ENCODE measurements around the gene FOLR2. TPM values are rescaled to one million over a fixed set of nuclear protein-coding genes. Genes with fewer than 3 reads are reported as not detected.

Gene FOLR2
- total RNA-seq, 2 experiments from 2014 or later, result not detected

- Mint-ChIP-seq H3K9me3 (no peaks in the 10 kb centered on the region), H3K4me1 (ENCODE audit: low read depth) (peaks cover 21% of the 10 kb centered on the region), H3K27ac (no peak overlapping the region), H3K4me3 (no peak overlapping the region), H3K27me3 (peaks cover 44% of the 10 kb centered on the region), H3K36me3 (peaks cover 12% of the 10 kb centered on the region)
- DNase-seq, result no peak
- ChIA-PET CTCF (interaction anchor here (2.3 kb wide), 1 partner anchor 175 kb away, joined by 9 read pairs; no protein-coding TSS in a partner anchor), POLR2A (no interaction called here)
- intact Hi-C loops (cut with micrococcal nuclease), result no loop called here
Observed at GRCh38 chr11:72239849-72240460, 23.4 kb downstream of the FOLR2 start.

- Mint-ChIP-seq H3K27me3 (peaks cover 44% of the 10 kb centered on the region), H3K9me3 (no peaks in the 10 kb centered on the region), H3K4me1 (ENCODE audit: low read depth) (peaks cover 21% of the 10 kb centered on the region), H3K27ac (no peak overlapping the region), H3K36me3 (peaks cover 12% of the 10 kb centered on the region), H3K4me3 (no peak overlapping the region)
- POLR2A ChIA-PET, result no interaction called here
- CTCF ChIA-PET, result interaction anchor here (1.0 to 2.3 kb wide), 4 partner anchors 174 to 403 kb away, joined by 3 to 9 read pairs (median 4); no protein-coding TSS in a partner anchor
- no peak for DNase-seq
- intact Hi-C loops (cut with micrococcal nuclease), result no loop called here
Observed at GRCh38 chr11:72240461-72241290, 24.1 kb downstream of the FOLR2 start.

- ChIA-PET POLR2A (no interaction called here), CTCF (interaction anchor here (1.0 to 2.3 kb wide), 4 partner anchors 173 to 402 kb away, joined by 3 to 9 read pairs (median 4); no protein-coding TSS in a partner anchor)
- H3K27me3 Mint-ChIP-seq, result peaks cover 44% of the 10 kb centered on the region
- H3K9me3 Mint-ChIP-seq, result no peaks in the 10 kb centered on the region
- no peak for DNase-seq
- intact Hi-C loops (cut with micrococcal nuclease), result no loop called here
- no peak overlapping the region for H3K4me3 Mint-ChIP-seq
- peaks cover 21% of the 10 kb centered on the region for H3K4me1 Mint-ChIP-seq (ENCODE audit: low read depth)
- peaks cover 12% of the 10 kb centered on the region for H3K36me3 Mint-ChIP-seq
- no peak overlapping the region for H3K27ac Mint-ChIP-seq
Observed at GRCh38 chr11:72241291-72241781, 24.7 kb downstream of the FOLR2 start.

GRCh38 chr11:72242141-72242540, 25.5 kb downstream of the FOLR2 start:
- no peak overlapping the region for H3K4me3 Mint-ChIP-seq
- intact Hi-C loops (cut with micrococcal nuclease), result no loop called here
- ChIA-PET POLR2A (no interaction called here), CTCF (interaction anchor here (2.3 kb wide), 1 partner anchor 173 kb away, joined by 9 read pairs; no protein-coding TSS in a partner anchor)
- no peak overlapping the region for H3K27ac Mint-ChIP-seq
- H3K4me1 Mint-ChIP-seq (ENCODE audit: low read depth), result peaks cover 21% of the 10 kb centered on the region
- peaks cover 44% of the 10 kb centered on the region for H3K27me3 Mint-ChIP-seq
- no peak for DNase-seq
- H3K36me3 Mint-ChIP-seq, result peaks cover 7% of the 10 kb centered on the region
- H3K9me3 Mint-ChIP-seq, result no peaks in the 10 kb centered on the region

GRCh38 chr11:72243173-72244059, 26.8 kb downstream of the FOLR2 start:
- Mint-ChIP-seq H3K27me3 (peaks cover 45% of the 10 kb centered on the region), H3K4me3 (no peak overlapping the region)
- CTCF ChIA-PET, result interaction anchor here (1.3 kb wide), 1 partner anchor 188 kb away, joined by 3 read pairs; no protein-coding TSS in a partner anchor

GRCh38 chr11:72244060-72244360, 27.4 kb downstream of the FOLR2 start, which contains the start of gene PHOX2A:
TSS of gene PHOX2A (minus strand) at chr11:72244176. CDS start at chr11:72244004, 172 bp downstream.
- peaks cover 21% of the 10 kb centered on the region for H3K4me1 Mint-ChIP-seq (ENCODE audit: low read depth)
- peaks cover 2% of the 10 kb centered on the region for H3K36me3 Mint-ChIP-seq
- intact Hi-C loops (cut with micrococcal nuclease), result no loop called here
- H3K9me3 Mint-ChIP-seq, result no peaks in the 10 kb centered on the region
- peaks cover 44% of the 10 kb centered on the region for H3K27me3 Mint-ChIP-seq
- H3K4me3 Mint-ChIP-seq, result no peak within 1 kb of the TSS
- ChIA-PET POLR2A (no interaction called here), CTCF (interaction anchor here (1.3 kb wide), 1 partner anchor 187 kb away, joined by 3 read pairs; no protein-coding TSS in a partner anchor)
- no peak for DNase-seq
- H3K27ac Mint-ChIP-seq, result no peak within 1 kb of the TSS

More at GRCh38 chr11:72243173-72244059, 26.8 kb downstream of the FOLR2 start:
- Mint-ChIP-seq H3K27ac (no peak overlapping the region), H3K4me1 (ENCODE audit: low read depth) (peaks cover 21% of the 10 kb centered on the region), H3K36me3 (peaks cover 2% of the 10 kb centered on the region), H3K9me3 (no peaks in the 10 kb centered on the region)
- no peak for DNase-seq
- intact Hi-C loops (cut with micrococcal nuclease), result no loop called here
- POLR2A ChIA-PET, result no interaction called here

- ChIA-PET POLR2A (interaction anchor here (0.8 kb wide), 1 partner anchor 10 kb away, joined by 3 read pairs; no protein-coding TSS in a partner anchor), CTCF (interaction anchor here (1.3 to 2.6 kb wide), 2 partner anchors 169 to 187 kb away, joined by 3 to 7 read pairs; no protein-coding TSS in a partner anchor)
- Mint-ChIP-seq H3K4me1 (ENCODE audit: low read depth) (peaks cover 18% of the 10 kb centered on the region), H3K9me3 (no peaks in the 10 kb centered on the region), H3K27me3 (peaks cover 42% of the 10 kb centered on the region), H3K36me3 (peaks cover 2% of the 10 kb centered on the region), H3K4me3 (no peak overlapping the region), H3K27ac (no peak overlapping the region)
- DNase-seq, result no peak
- intact Hi-C loops (cut with micrococcal nuclease), result no loop called here
Observed at GRCh38 chr11:72244361-72245262, 28.0 kb downstream of the FOLR2 start.

GRCh38 chr11:72245263-72245816, 28.7 kb downstream of the FOLR2 start:
- H3K4me3 Mint-ChIP-seq, result no peak overlapping the region
- ChIA-PET CTCF (interaction anchor here (2.6 kb wide), 1 partner anchor 169 kb away, joined by 7 read pairs; no protein-coding TSS in a partner anchor), POLR2A (interaction anchor here (0.8 kb wide), 1 partner anchor 10 kb away, joined by 3 read pairs; no protein-coding TSS in a partner anchor)
- H3K36me3 Mint-ChIP-seq, result peaks cover 1% of the 10 kb centered on the region
- peaks cover 16% of the 10 kb centered on the region for H3K4me1 Mint-ChIP-seq (ENCODE audit: low read depth)
- H3K9me3 Mint-ChIP-seq, result no peaks in the 10 kb centered on the region
- no peak overlapping the region for H3K27ac Mint-ChIP-seq
- peaks cover 43% of the 10 kb centered on the region for H3K27me3 Mint-ChIP-seq
- DNase-seq, result no peak
- intact Hi-C loops (cut with micrococcal nuclease), result no loop called here

GRCh38 chr11:72247584-72247983, 31.0 kb downstream of the FOLR2 start:
- DNase-seq, result no peak
- no peaks in the 10 kb centered on the region for H3K9me3 Mint-ChIP-seq
- H3K4me3 Mint-ChIP-seq, result no peak overlapping the region
- ChIA-PET POLR2A (no interaction called here), CTCF (interaction anchor here (1.9 to 2.6 kb wide), 2 partner anchors 9 to 166 kb away, joined by 6 to 7 read pairs; no protein-coding TSS in a partner anchor)
- peaks cover 9% of the 10 kb centered on the region for H3K4me1 Mint-ChIP-seq (ENCODE audit: low read depth)
- intact Hi-C loops (cut with micrococcal nuclease), result no loop called here
- no peaks in the 10 kb centered on the region for H3K36me3 Mint-ChIP-seq
- peaks cover 23% of the 10 kb centered on the region for H3K27me3 Mint-ChIP-seq
- no peak overlapping the region for H3K27ac Mint-ChIP-seq

- no peaks in the 10 kb centered on the region for H3K4me1 Mint-ChIP-seq (ENCODE audit: low read depth)
- H3K27ac Mint-ChIP-seq, result no peak overlapping the region
- H3K4me3 Mint-ChIP-seq, result no peak overlapping the region
- CTCF ChIA-PET, result interaction anchor here (1.3 kb wide), 1 partner anchor 13 kb away, joined by 3 read pairs; no protein-coding TSS in a partner anchor
- POLR2A ChIA-PET, result no interaction called here
- intact Hi-C loops (cut with micrococcal nuclease), result no loop called here
- no peak for DNase-seq
- peaks cover 17% of the 10 kb centered on the region for H3K27me3 Mint-ChIP-seq
- no peaks in the 10 kb centered on the region for H3K36me3 Mint-ChIP-seq
- no peaks in the 10 kb centered on the region for H3K9me3 Mint-ChIP-seq
Observed at GRCh38 chr11:72249961-72250360, 33.4 kb downstream of the FOLR2 start.

Data from activated CD4-positive, alpha-beta memory T cell treated with anti-CD3 and anti-CD28 coated beads for 36 hours (primary cell).